HEK293T (cell line): ENCODE results near the gene TRIM67.

Experiments used
- ARNT ChIP-seq: fragments of 450-650 bp; IDR thresholded peaks from 2 replicates; pipeline ENCODE4 v1.6.1; 2017; ENCODE audit warnings: mild to moderate bottlenecking
- BHLHE40 ChIP-seq: fragments of 450-650 bp; IDR thresholded peaks from 2 replicates; pipeline ENCODE4 v1.6.1; 2016; ENCODE audit warnings: mild to moderate bottlenecking, moderate library complexity, borderline replicate concordance
- ELF4 ChIP-seq: fragments of 450-650 bp; IDR thresholded peaks from 2 replicates; pipeline ENCODE4 v1.6.1; 2017; ENCODE audit warnings: antibody characterized with exemption
- FOXA1 ChIP-seq: fragments of 450-650 bp; IDR thresholded peaks from 2 replicates; pipeline ENCODE4 v1.6.1; 2016; ENCODE audit warnings: mild to moderate bottlenecking
- FOXM1 ChIP-seq: fragments of 450-650 bp; IDR thresholded peaks from 2 replicates; pipeline ENCODE4 v1.6.1; 2017; ENCODE audit warnings: mild to moderate bottlenecking, borderline replicate concordance
- L3MBTL2 ChIP-seq: fragments of 450-650 bp; conservative IDR thresholded peaks from 2 replicates; pipeline ENCODE4 v1.6.1; 2016; ENCODE audit warnings: mild to moderate bottlenecking
- LEF1 ChIP-seq: fragments of 450-650 bp; IDR thresholded peaks from 2 replicates; pipeline ENCODE4 v1.6.1; 2017; ENCODE audit warnings: mild to moderate bottlenecking, borderline replicate concordance
- NFRKB ChIP-seq: fragments of 450-650 bp; IDR thresholded peaks from 2 replicates; pipeline ENCODE4 v1.6.1; 2016; ENCODE audit warnings: mild to moderate bottlenecking, moderate library complexity
- SP1 ChIP-seq: fragments of 450-650 bp; IDR thresholded peaks from 2 replicates; pipeline ENCODE4 v1.6.1; 2017
- SUZ12 ChIP-seq: fragments of 450-650 bp; IDR thresholded peaks from 2 replicates; pipeline ENCODE4 v1.6.1; 2016; ENCODE audit warnings: mild to moderate bottlenecking
- TARDBP ChIP-seq: fragments of 450-650 bp; IDR thresholded peaks from 2 replicates; pipeline ENCODE4 v1.6.1; 2016
- ZNF384 ChIP-seq: fragments of 450-650 bp; IDR thresholded peaks from 2 replicates; pipeline ENCODE4 v1.6.1; 2016

DNA sequence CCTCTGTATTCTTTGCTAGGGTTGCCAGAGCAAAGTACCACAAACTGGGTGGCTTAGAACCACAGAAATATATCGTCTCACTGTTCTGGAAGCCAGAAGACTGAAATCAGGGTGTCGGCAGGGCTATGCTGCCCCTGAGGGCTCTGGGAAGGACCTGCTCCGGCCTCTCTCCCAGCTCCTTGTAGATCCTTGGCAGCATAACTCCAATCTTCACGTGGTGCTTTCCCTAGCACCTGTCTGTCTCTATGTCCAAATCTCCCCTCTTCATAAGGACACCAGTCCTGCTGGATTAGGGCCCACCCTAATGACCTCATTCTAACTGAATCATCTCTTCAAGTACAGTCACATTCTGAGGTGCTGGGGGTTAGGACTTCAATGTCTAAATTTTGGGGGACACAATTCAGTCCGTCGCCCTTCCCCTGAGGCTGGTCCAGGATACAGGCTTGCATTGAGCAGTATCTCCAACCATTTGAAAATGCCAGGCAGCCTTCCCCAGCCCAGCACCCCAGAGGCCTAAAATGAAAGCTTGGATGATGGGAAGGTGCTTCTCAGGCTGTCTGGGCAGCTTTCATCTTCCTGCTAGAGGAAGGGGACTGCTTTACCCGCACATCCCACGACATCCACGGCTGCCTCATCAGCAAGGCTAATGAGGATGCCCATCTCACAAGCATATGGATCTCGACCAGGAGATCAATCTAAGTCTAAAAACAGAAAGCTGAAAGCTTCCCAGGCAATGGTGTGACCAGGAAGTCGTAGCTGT, 24.7 kb downstream of the TRIM67 start:
- TF ChIP-seq SUZ12, result no peak
- TF ChIP-seq ARNT, result no peak
- no peak for TF ChIP-seq TARDBP
- no peak for TF ChIP-seq SP1
- no peak for TF ChIP-seq BHLHE40
- TF ChIP-seq FOXM1, result no peak
- TF ChIP-seq ZNF384, result no peak
- TF ChIP-seq FOXA1, result no peak
- TF ChIP-seq L3MBTL2, result no peak
- no peak for TF ChIP-seq LEF1
- no peak for TF ChIP-seq ELF4
- no peak for TF ChIP-seq NFRKB
